Lung (tissue), 12 donors: Measurements from ENCODE around the gene ATAD3C. TPM values are rescaled to one million over a fixed set of nuclear protein-coding genes. Genes with fewer than 3 reads are reported as not detected.
"Not testable (repeated sequence)": the region's sequence is repeated elsewhere in the genome, so short reads cannot be mapped to it uniquely, and the experiment has no call there.

Source experiments
- ATAC-seq: fragments of 200-7000 bp; cut with Tn5 transposase; one replicate; pipeline ENCODE4 v1.9.1; 2020; ENCODE audit warnings: moderate number of reproducible peaks; ENCODE audit not compliant: insufficient read depth, low FRiP score
- DNase-seq, 3 donors: peaks; one replicate each; pipeline ENCODE4 v3.0.0-alpha.2; 2013 to 2017
- H3K27ac ChIP-seq, 2 donors: one replicate each; pipeline ENCODE4 v1.5.1; 2013; ENCODE audit warnings: mild to moderate bottlenecking in 2 of 2, moderate library complexity in 2 of 2, control low read depth in 1 of 2, inconsistent platforms in 1 of 2, low read depth in 1 of 2, low read length in 1 of 2
- H3K27me3 ChIP-seq, 3 donors: one replicate each; pipeline ENCODE4 v1.5.1; 2013; ENCODE audit warnings: low read length in 2 of 3; ENCODE audit not compliant: control insufficient read depth in 3 of 3, insufficient read depth in 3 of 3
- H3K36me3 ChIP-seq, 4 donors: one replicate each; pipeline ENCODE4 v1.5.1; 2013; ENCODE audit warnings: low read length in 4 of 4, mild to moderate bottlenecking in 1 of 4, moderate library complexity in 1 of 4; ENCODE audit not compliant: control insufficient read depth in 4 of 4, insufficient read depth in 4 of 4
- H3K4me1 ChIP-seq, 5 donors: one replicate each; pipeline ENCODE4 v1.5.1; 2013; ENCODE audit warnings: low read length in 5 of 5, mild to moderate bottlenecking in 2 of 5, moderate library complexity in 1 of 5; ENCODE audit not compliant: control insufficient read depth in 5 of 5, insufficient read depth in 5 of 5
- H3K4me3 ChIP-seq: one replicate; pipeline ENCODE4 v1.5.1; 2013; ENCODE audit warnings: mild to moderate bottlenecking, control low read depth, moderate library complexity
- H3K9ac ChIP-seq, 2 donors: one replicate each; pipeline ENCODE4 v1.5.1; 2013; ENCODE audit warnings: low read length in 2 of 2, control low read depth in 1 of 2; ENCODE audit not compliant: insufficient read depth in 1 of 2
- H3K9me3 ChIP-seq, 4 donors: one replicate each; pipeline ENCODE4 v1.5.1; 2013; ENCODE audit warnings: low read length in 3 of 4, mild to moderate bottlenecking in 1 of 4, moderate library complexity in 1 of 4; ENCODE audit not compliant: control insufficient read depth in 4 of 4, insufficient read depth in 3 of 4
- CTCF ChIP-seq: IDR thresholded peaks from 2 replicates; pipeline ENCODE4 v1.5.1; 2012; ENCODE audit warnings: mild to moderate bottlenecking; ENCODE audit errors: control extremely low read depth, extremely low read depth
- WGBS, 2 donors: extraction: QIAGEN DNeasy Blood & Tissue Kit; methylation state at CpG; one replicate each; pipeline ENCODE4 v1.1.7; 2013; 5-methylcytosine and 5-hydroxymethylcytosine counted together
- polyA plus RNA-seq, 2 donors: library from polyadenylated mRNA; stranded (reverse); fragments of 200-250 nt; gene quantifications; one replicate each; pipeline ENCODE4 v1.2.1, GENCODE V29; 2013
- total RNA-seq, 2 donors: library from RNA; depleted of rRNA in 1 of 2; stranded (reverse); fragments of >200 nt in 1 of 2; gene quantifications; one replicate each; pipeline ENCODE4 v1.2.1, GENCODE V29; 2014 to 2021
- donor health status: control.
- donor health status: control.
- donor health status: Bipolar disorder and iron deficiency.
- donor health status: healthy.
- donor health status: DM: yes; HTN: yes; CAD: no.

The ATAD3C gene
- total and polyA plus RNA-seq, 4 donors, result 0.60 to 18.0 (median 14.8) TPM

- not testable (repeated sequence) for DNase-seq, H3K4me1 ChIP-seq, ATAC-seq, H3K36me3 ChIP-seq, H3K4me3 ChIP-seq, H3K27ac ChIP-seq, H3K9me3 ChIP-seq, H3K9ac ChIP-seq, H3K27me3 ChIP-seq
- 87 to 91% methylated on average over 13 to 14 of the region's 14 CpGs for WGBS, 2 donors
Observed at GRCh38 chr1:1459711-1460110, 10.2 kb downstream of the ATAD3C start.

DNA sequence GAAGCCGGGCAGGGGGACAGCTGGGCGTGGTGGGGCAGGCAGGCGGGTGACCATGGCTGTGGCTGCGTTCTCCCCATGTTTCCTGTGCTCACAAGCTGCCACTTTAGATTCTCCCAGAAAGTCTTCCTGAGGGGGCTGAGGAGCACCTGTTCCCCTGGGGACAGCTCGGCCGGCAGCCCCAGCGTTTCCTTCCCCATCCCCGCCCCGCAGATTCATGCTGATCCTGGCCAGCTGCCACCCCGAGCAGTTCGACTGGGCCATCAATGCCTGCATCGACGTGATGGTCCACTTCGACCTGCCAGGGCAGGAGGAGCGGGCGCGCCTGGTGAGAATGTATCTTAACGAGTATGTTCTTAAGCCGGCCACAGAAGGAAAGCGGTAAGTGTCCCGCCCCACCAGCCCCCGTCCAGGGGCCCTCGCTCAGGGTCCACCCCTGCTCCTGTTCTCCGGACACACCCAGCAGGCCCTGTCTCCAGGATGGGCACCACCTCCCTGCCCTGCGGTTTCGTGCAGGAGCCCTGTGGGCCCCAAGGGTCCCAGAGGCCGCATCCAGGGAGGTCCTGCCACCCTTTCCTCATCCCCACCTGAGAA lies 11.1 kb downstream of the ATAD3C start:
- Histone ChIP-seq H3K9ac (no peak overlapping the region), H3K4me3 (no peak overlapping the region), H3K27ac (no peak overlapping the region), H3K27me3 (no peaks in the 10 kb centered on the region), H3K4me1 (peaks cover 0 to 6% (median 0%) of the 10 kb centered on the region in 5 donors), H3K9me3 (peaks cover 0 to 2% (median 0%) of the 10 kb centered on the region in 4 donors), H3K36me3 (no peaks in the 10 kb centered on the region)
- no peak for DNase-seq
- TF ChIP-seq CTCF, result no peak
- 46 to 62% methylated on average over 26 to 27 of the region's 27 CpGs for WGBS, 2 donors
- no peak for ATAC-seq

- Histone ChIP-seq H3K9ac (no peak overlapping the region), H3K4me1 (peaks cover 0 to 5% (median 0%) of the 10 kb centered on the region in 5 donors), H3K9me3 (peaks cover 0 to 2% (median 0%) of the 10 kb centered on the region in 4 donors), H3K36me3 (no peaks in the 10 kb centered on the region), H3K4me3 (no peak overlapping the region), H3K27me3 (no peaks in the 10 kb centered on the region), H3K27ac (peak overlapping the region in 1 of 2 donors; percentile 85)
- WGBS, 2 donors, result 62 to 66% methylated on average over 18 of the region's 18 CpGs
- no peak for TF ChIP-seq CTCF
- ATAC-seq (no peak), DNase-seq (no peak)
Observed at GRCh38 chr1:1461721-1462317, 12.3 kb downstream of the ATAD3C start.

DNA sequence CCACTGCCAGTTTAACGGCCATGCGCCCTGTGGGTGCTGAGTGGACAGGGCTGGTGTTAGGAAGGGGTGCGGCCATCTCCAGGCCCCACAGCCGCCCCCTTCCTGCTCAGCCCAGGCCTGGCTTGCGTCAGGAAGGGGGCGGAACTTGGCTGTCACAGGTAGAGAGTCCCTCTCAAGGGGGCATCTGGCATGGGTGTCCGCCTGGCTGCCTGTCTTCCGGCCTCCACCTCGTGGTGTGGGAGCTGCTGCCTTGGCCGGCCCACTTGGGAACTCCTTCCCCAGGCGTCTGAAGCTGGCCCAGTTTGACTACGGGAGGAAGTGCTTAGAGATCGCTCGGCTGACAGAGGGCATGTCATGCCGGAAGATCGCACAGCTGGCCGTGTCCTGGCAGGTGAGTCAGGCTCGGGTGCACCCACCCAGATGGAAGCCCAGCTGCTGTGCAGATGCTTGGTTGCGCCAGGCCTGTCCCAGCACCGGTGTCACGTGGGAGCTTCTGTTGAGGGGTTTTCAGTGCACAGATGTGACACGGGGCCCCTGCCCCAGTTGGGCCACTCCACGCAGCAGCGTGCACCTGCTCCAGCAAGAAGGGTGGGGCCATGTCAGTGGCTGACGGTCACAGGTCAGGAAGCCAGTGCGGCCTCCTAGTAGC lies 13.0 kb downstream of the ATAD3C start:
- Histone ChIP-seq H3K9me3 (peaks cover 0 to 2% (median 0%) of the 10 kb centered on the region in 4 donors), H3K27me3 (no peaks in the 10 kb centered on the region), H3K27ac (peak overlapping the region in 1 of 2 donors; percentile 85), H3K9ac (no peak overlapping the region), H3K4me1 (peaks cover 0 to 4% (median 0%) of the 10 kb centered on the region in 5 donors), H3K36me3 (no peaks in the 10 kb centered on the region), H3K4me3 (no peak overlapping the region)
- peak; percentile 84 for ATAC-seq
- DNase-seq, result peak in 2 of 3 donors; percentile 23 to 50
- no peak for TF ChIP-seq CTCF
- WGBS, 2 donors, result 49 to 73% methylated on average over 26 of the region's 26 CpGs
